H9 (cell line): Measurements from ENCODE around the gene ZNF609. TPM values are rescaled to one million over a fixed set of nuclear protein-coding genes. Genes with fewer than 3 reads are reported as not detected.
A peak's percentile ranks its signal among the peaks of the same experiment; 100 is the strongest.

Source experiments
- DNase-seq: peaks from one replicate; pipeline ENCODE4 v3.0.0-alpha.2; 2017
- H2AFZ ChIP-seq: one replicate; pipeline ENCODE4 v1.6.1; 2013; ENCODE audit warnings: mild to moderate bottlenecking, low read length, control low read depth, moderate library complexity
- H2AK5ac ChIP-seq: 2 replicates; pipeline ENCODE4 v1.6.1; 2013; ENCODE audit warnings: low read length, control low read depth, mixed read lengths; ENCODE audit not compliant: insufficient read length
- H2BK120ac ChIP-seq: one replicate; pipeline ENCODE4 v1.6.1; 2013; ENCODE audit warnings: low read depth, mild to moderate bottlenecking, low read length, control low read depth, inconsistent platforms; ENCODE audit not compliant: poor library complexity, severe bottlenecking
- H2BK12ac ChIP-seq: 2 replicates; pipeline ENCODE4 v1.6.1; 2013; ENCODE audit warnings: low read length, control low read depth, mixed read lengths, low read depth; ENCODE audit not compliant: insufficient read length
- H2BK15ac ChIP-seq: 2 replicates; pipeline ENCODE4 v1.6.1; 2013; ENCODE audit warnings: low read depth, low read length, control low read depth
- H2BK20ac ChIP-seq: one replicate; pipeline ENCODE4 v1.6.1; 2013; ENCODE audit warnings: low read depth, mild to moderate bottlenecking, low read length, control low read depth, inconsistent platforms; ENCODE audit not compliant: poor library complexity, severe bottlenecking
- H2BK5ac ChIP-seq: 2 replicates; pipeline ENCODE4 v1.6.1; 2013; ENCODE audit warnings: low read length, control low read depth, mixed read lengths; ENCODE audit not compliant: insufficient read length
- H3K14ac ChIP-seq: 2 replicates; pipeline ENCODE4 v1.6.1; 2013; ENCODE audit warnings: low read length, control low read depth; ENCODE audit not compliant: insufficient read depth
- H3K18ac ChIP-seq: 2 replicates; pipeline ENCODE4 v1.6.1; 2013; ENCODE audit warnings: low read depth, mild to moderate bottlenecking, mixed read lengths, low read length, control low read depth; ENCODE audit not compliant: insufficient read length
- H3K23ac ChIP-seq: 2 replicates; pipeline ENCODE4 v1.6.1; 2013; ENCODE audit warnings: low read length, control low read depth, mixed read lengths, low read depth; ENCODE audit not compliant: insufficient read length
- H3K23me2 ChIP-seq: 2 replicates; pipeline ENCODE4 v1.6.1; 2013; ENCODE audit warnings: low read depth, mild to moderate bottlenecking, mixed read lengths, low read length, control low read depth; ENCODE audit not compliant: insufficient read length, poor library complexity, severe bottlenecking
- H3K27ac ChIP-seq: 2 replicates; pipeline ENCODE4 v1.5.1; 2013; ENCODE audit warnings: low read length, control low read depth, mixed read lengths, low read depth; ENCODE audit not compliant: insufficient read length
- H3K27me3 ChIP-seq: 2 replicates; pipeline ENCODE4 v1.6.1; 2013; ENCODE audit warnings: low read length, control low read depth, inconsistent platforms; ENCODE audit not compliant: insufficient read depth
- H3K4ac ChIP-seq: 2 replicates; pipeline ENCODE4 v1.6.1; 2013; ENCODE audit warnings: low read depth, mild to moderate bottlenecking, control low read depth, inconsistent platforms, low read length, moderate library complexity
- H3K4me1 ChIP-seq: 2 replicates; pipeline ENCODE4 v1.6.1; 2013; ENCODE audit warnings: low read length, control low read depth, inconsistent platforms; ENCODE audit not compliant: insufficient read depth
- H3K4me2 ChIP-seq: 2 replicates; pipeline ENCODE4 v1.6.1; 2013; ENCODE audit warnings: low read length, control low read depth, mixed read lengths; ENCODE audit not compliant: insufficient read length, insufficient read depth
- H3K56ac ChIP-seq: 2 replicates; pipeline ENCODE4 v1.6.1; 2013; ENCODE audit warnings: low read depth, mild to moderate bottlenecking, mixed read lengths, low read length, control low read depth; ENCODE audit not compliant: insufficient read length
- H3K79me1 ChIP-seq: 2 replicates; pipeline ENCODE4 v1.6.1; 2013; ENCODE audit warnings: low read depth, mild to moderate bottlenecking, moderate library complexity, low read length, control low read depth, inconsistent platforms; ENCODE audit not compliant: insufficient read depth, poor library complexity, severe bottlenecking
- H3K79me2 ChIP-seq: 2 replicates; pipeline ENCODE4 v1.6.1; 2013; ENCODE audit warnings: low read length, control low read depth, inconsistent platforms; ENCODE audit not compliant: insufficient read depth
- H3K9ac ChIP-seq: 2 replicates; pipeline ENCODE4 v1.6.1; 2013; ENCODE audit warnings: low read length, control low read depth, mixed read lengths; ENCODE audit not compliant: insufficient read length; ENCODE audit errors: extremely low read depth
- H3K9me3 ChIP-seq: one replicate; pipeline ENCODE4 v1.6.1; 2013; ENCODE audit warnings: low read depth, low read length, inconsistent platforms; ENCODE audit not compliant: control insufficient read depth
- H3T11ph ChIP-seq: one replicate; pipeline ENCODE4 v1.6.1; 2013; ENCODE audit warnings: mild to moderate bottlenecking, low read length, control low read depth, inconsistent platforms
- H4K20me1 ChIP-seq: one replicate; pipeline ENCODE4 v1.6.1; 2013; ENCODE audit not compliant: control insufficient read depth, insufficient read length, insufficient read depth
- H4K5ac ChIP-seq: 2 replicates; pipeline ENCODE4 v1.6.1; 2013; ENCODE audit warnings: low read depth, mild to moderate bottlenecking, mixed read lengths, low read length, control low read depth; ENCODE audit not compliant: insufficient read length
- H4K8ac ChIP-seq: replicated peaks from 2 replicates; pipeline ENCODE4 v1.6.1; 2013; ENCODE audit warnings: low read length, control low read depth, mixed read lengths, low read depth; ENCODE audit not compliant: insufficient read length
- H4K91ac ChIP-seq: 2 replicates; pipeline ENCODE4 v1.6.1; 2013; ENCODE audit warnings: low read depth, mild to moderate bottlenecking, moderate library complexity, mixed read lengths, low read length, control low read depth; ENCODE audit not compliant: insufficient read length
- H3K27ac Mint-ChIP-seq, 3 experiments: 2 replicates in 2 of 3; 3 replicates in 1 of 3; pipeline ENCODE4 v1.8.0; 2020 to 2021; ENCODE audit warnings: mixed read lengths in 3 of 3, mild to moderate bottlenecking in 1 of 3, moderate library complexity in 1 of 3
- H3K27me3 Mint-ChIP-seq: 2 replicates; pipeline ENCODE4 v1.8.0; 2021; ENCODE audit warnings: low read depth, mild to moderate bottlenecking, moderate library complexity, mixed read lengths
- H3K36me3 Mint-ChIP-seq, 3 experiments: 2 replicates in 2 of 3; 3 replicates in 1 of 3; pipeline ENCODE4 v1.8.0; 2020 to 2021; ENCODE audit warnings: low read depth in 3 of 3, mixed read lengths in 3 of 3; ENCODE audit not compliant: insufficient read depth in 1 of 3
- H3K4me1 Mint-ChIP-seq, 2 experiments: 2 replicates each; pipeline ENCODE4 v1.8.0; 2020; ENCODE audit warnings: mixed read lengths in 2 of 2
- H3K4me3 Mint-ChIP-seq, 2 experiments: 2 replicates in 1 of 2; 3 replicates in 1 of 2; pipeline ENCODE4 v1.8.0; 2020 to 2021; ENCODE audit warnings: mild to moderate bottlenecking in 2 of 2, mixed read lengths in 2 of 2, moderate library complexity in 1 of 2
- H3K9me3 Mint-ChIP-seq, 2 experiments: 2 replicates in 1 of 2; 3 replicates in 1 of 2; pipeline ENCODE4 v1.8.0; 2020; ENCODE audit warnings: mild to moderate bottlenecking in 2 of 2, mixed read lengths in 2 of 2, moderate library complexity in 1 of 2
- WGBS: extraction: QIAGEN DNeasy Blood & Tissue Kit; methylation state at CpG from one replicate; pipeline ENCODE4 v1.1.7; 2013; ENCODE audit warnings: missing lambda C conversion rate, low lambda C conversion rate, mixed read lengths; ENCODE audit not compliant: insufficient read length; ENCODE audit errors: extremely low coverage; 5-methylcytosine and 5-hydroxymethylcytosine counted together
- total RNA-seq: library from RNA; stranded (reverse); gene quantifications from 2 replicates; pipeline ENCODE4 v1.2.1, GENCODE V29; 2021
- TF ChIP-seq, protein P1 (sequence below): fragments of 200-600 bp; sonication (generic); conservative IDR thresholded peaks from 3 replicates; pipeline ENCODE4 v1.8.0; 2021; ENCODE audit warnings: antibody characterized with exemption, mild to moderate bottlenecking

The ZNF609 gene
- total RNA-seq, 1 experiment from 2014 or later = 45.3 TPM

- Histone ChIP-seq H3K18ac (no peak overlapping the region), H2BK12ac (no peak overlapping the region), H3K9ac (no peak overlapping the region), H3K79me2 (no peaks in the 10 kb centered on the region), H3K27me3 (no peaks in the 10 kb centered on the region), H3K23ac (no peak overlapping the region), H4K20me1 (no peaks in the 10 kb centered on the region), H3K14ac (no peak overlapping the region), H4K91ac (no peak overlapping the region), H4K8ac (no peak overlapping the region), H4K5ac (no peak overlapping the region), H3K4me1 (peaks cover 3% of the 10 kb centered on the region; the same call in 1 of the 2 replicates), H3K27ac (no peak overlapping the region), H2BK20ac (no peak overlapping the region), H3T11ph (no peak overlapping the region), H3K56ac (no peak overlapping the region), H2BK120ac (no peak overlapping the region), H2BK15ac (no peak overlapping the region), H2AFZ (no peak overlapping the region), H3K4ac (no peak overlapping the region), H3K23me2 (no peaks in the 10 kb centered on the region), H2BK5ac (no peak overlapping the region), H3K79me1 (no peaks in the 10 kb centered on the region), H2AK5ac (no peak overlapping the region), H3K9me3 (no peaks in the 10 kb centered on the region), H3K4me2 (no peak overlapping the region)
- H3K36me3 Mint-ChIP-seq = peaks cover 0 to 5% (median 4%) of the 10 kb centered on the region in 3 experiments; a peak in 3 of 7 replicates
- TF ChIP-seq, protein P1, sequence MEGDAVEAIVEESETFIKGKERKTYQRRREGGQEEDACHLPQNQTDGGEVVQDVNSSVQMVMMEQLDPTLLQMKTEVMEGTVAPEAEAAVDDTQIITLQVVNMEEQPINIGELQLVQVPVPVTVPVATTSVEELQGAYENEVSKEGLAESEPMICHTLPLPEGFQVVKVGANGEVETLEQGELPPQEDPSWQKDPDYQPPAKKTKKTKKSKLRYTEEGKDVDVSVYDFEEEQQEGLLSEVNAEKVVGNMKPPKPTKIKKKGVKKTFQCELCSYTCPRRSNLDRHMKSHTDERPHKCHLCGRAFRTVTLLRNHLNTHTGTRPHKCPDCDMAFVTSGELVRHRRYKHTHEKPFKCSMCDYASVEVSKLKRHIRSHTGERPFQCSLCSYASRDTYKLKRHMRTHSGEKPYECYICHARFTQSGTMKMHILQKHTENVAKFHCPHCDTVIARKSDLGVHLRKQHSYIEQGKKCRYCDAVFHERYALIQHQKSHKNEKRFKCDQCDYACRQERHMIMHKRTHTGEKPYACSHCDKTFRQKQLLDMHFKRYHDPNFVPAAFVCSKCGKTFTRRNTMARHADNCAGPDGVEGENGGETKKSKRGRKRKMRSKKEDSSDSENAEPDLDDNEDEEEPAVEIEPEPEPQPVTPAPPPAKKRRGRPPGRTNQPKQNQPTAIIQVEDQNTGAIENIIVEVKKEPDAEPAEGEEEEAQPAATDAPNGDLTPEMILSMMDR = no peak
- no peak overlapping the region for H3K4me3 Mint-ChIP-seq
- H3K27me3 Mint-ChIP-seq = no peaks in the 10 kb centered on the region
- no peaks in the 10 kb centered on the region for H3K9me3 Mint-ChIP-seq
- no peak for DNase-seq
- H3K4me1 Mint-ChIP-seq = peaks cover 30 to 34% of the 10 kb centered on the region in 2 experiments
- WGBS = no CpG with 5 or more reads among the region's 3 CpGs
- peak overlapping the region in 1 of 3 experiments; percentile 59; a peak in 2 of 7 replicates for H3K27ac Mint-ChIP-seq
Measured at GRCh38 chr15:64455961-64456371, 4.4 kb upstream of the ZNF609 start.
